ENCODE measurements around the gene SLC16A1.

GRCh38 chr1:112905395-112906149, 50.4 kb downstream of the SLC16A1 start:
- TF ChIP-seq CTCF (conservative IDR thresholded peaks at IDR 0.05; ENCODE audit: low read depth in 2 of 2) (no peak), NANOG (IDR thresholded peaks at IDR 0.05; ENCODE audit: borderline replicate concordance) (no peak), STAT1 (IDR thresholded peaks at IDR 0.05; ENCODE audit: unreplicated experiment) (no peak), EZH2phosphoT487 (IDR thresholded peaks at IDR 0.05; ENCODE audit: unreplicated experiment) (no peak), ZNF114 (CRISPR knock-in tag; IDR thresholded peaks at IDR 0.05) (no peak), REST (IDR thresholded peaks at IDR 0.05; ENCODE audit: unreplicated experiment) (no peak), JUNB (IDR thresholded peaks at IDR 0.05; ENCODE audit: unreplicated experiment) (no peak), ETS1 (IDR thresholded peaks at IDR 0.05) (no peak)

Data from GM23338 (cell line).